ENCODE results near the gene GPRC5A. TPM values are rescaled to one million over a fixed set of nuclear protein-coding genes. Genes with fewer than 3 reads are reported as not detected.

GPRC5A gene
- total RNA-seq, 1 donor = 4.7 TPM

- peaks cover 41% of the 10 kb centered on the region for H3K4me1 ChIP-seq (ENCODE audit: insufficient read depth, low read length)
- peak overlapping the region; percentile 90 for H3K27ac ChIP-seq (ENCODE audit: low read depth, low read length)
Observed at GRCh38 chr12:12898911-12899511, 7.6 kb downstream of the GPRC5A start.

GRCh38 chr12:12899530-12900380 is 8.4 kb downstream of the GPRC5A start:
- DNase-seq (ENCODE audit: insufficient read length, low spot score, missing footprints) = peak; percentile 87
- peak overlapping the region; percentile 17 for H3K4me3 ChIP-seq (ENCODE audit: insufficient read depth, low read length)
- H3K27me3 ChIP-seq (ENCODE audit: insufficient read depth, low read length) = no peaks in the 10 kb centered on the region
- H3K79me2 ChIP-seq (ENCODE audit: insufficient read depth, low read length) = peaks cover 8% of the 10 kb centered on the region
- no peaks in the 10 kb centered on the region for H3K9me3 ChIP-seq (ENCODE audit: low read depth, low read length)
- no peak for TF ChIP-seq CTCF (IDR thresholded peaks at IDR 0.05; ENCODE audit: extremely low read depth, low read depth, low read length)
- H4K20me1 ChIP-seq (ENCODE audit: insufficient read depth, low read length) = no peaks in the 10 kb centered on the region
- peaks cover 41% of the 10 kb centered on the region for H3K4me1 ChIP-seq (ENCODE audit: insufficient read depth, low read length)
- H3K4me2 ChIP-seq (ENCODE audit: insufficient read depth, low read length) = peak overlapping the region; percentile 65
- H3K36me3 ChIP-seq (ENCODE audit: insufficient read depth, low read length) = no peaks in the 10 kb centered on the region
- H2AFZ ChIP-seq (ENCODE audit: low read length) = no peak overlapping the region
- peak overlapping the region; percentile 90 for H3K27ac ChIP-seq (ENCODE audit: low read depth, low read length)

More at GRCh38 chr12:12898911-12899511, 7.6 kb downstream of the GPRC5A start:
- no peaks in the 10 kb centered on the region for H3K9me3 ChIP-seq (ENCODE audit: low read depth, low read length)
- H2AFZ ChIP-seq (ENCODE audit: low read length) = no peak overlapping the region
- no peaks in the 10 kb centered on the region for H3K36me3 ChIP-seq (ENCODE audit: insufficient read depth, low read length)
- no peaks in the 10 kb centered on the region for H3K27me3 ChIP-seq (ENCODE audit: insufficient read depth, low read length)
- no peak for TF ChIP-seq CTCF (IDR thresholded peaks at IDR 0.05; ENCODE audit: extremely low read depth, low read depth, low read length)
- DNase-seq (ENCODE audit: insufficient read length, low spot score, missing footprints) = no peak
- peak overlapping the region; percentile 65 for H3K4me2 ChIP-seq (ENCODE audit: insufficient read depth, low read length)
- peaks cover 8% of the 10 kb centered on the region for H3K79me2 ChIP-seq (ENCODE audit: insufficient read depth, low read length)
- H3K4me3 ChIP-seq (ENCODE audit: insufficient read depth, low read length) = no peak overlapping the region
- no peaks in the 10 kb centered on the region for H4K20me1 ChIP-seq (ENCODE audit: insufficient read depth, low read length)

GRCh38 chr12:12900786-12901157 is 9.4 kb downstream of the GPRC5A start:
- Histone ChIP-seq H4K20me1 (ENCODE audit: insufficient read depth, low read length) (no peaks in the 10 kb centered on the region), H3K4me2 (ENCODE audit: insufficient read depth, low read length) (peak overlapping the region; percentile 80), H2AFZ (ENCODE audit: low read length) (no peak overlapping the region), H3K79me2 (ENCODE audit: insufficient read depth, low read length) (peaks cover 8% of the 10 kb centered on the region), H3K27me3 (ENCODE audit: insufficient read depth, low read length) (no peaks in the 10 kb centered on the region), H3K36me3 (ENCODE audit: insufficient read depth, low read length) (no peaks in the 10 kb centered on the region), H3K27ac (ENCODE audit: low read depth, low read length) (peak overlapping the region; percentile 90), H3K4me3 (ENCODE audit: insufficient read depth, low read length) (no peak overlapping the region), H3K9me3 (ENCODE audit: low read depth, low read length) (no peaks in the 10 kb centered on the region), H3K4me1 (ENCODE audit: insufficient read depth, low read length) (peaks cover 41% of the 10 kb centered on the region)
- TF ChIP-seq CTCF (IDR thresholded peaks at IDR 0.05; ENCODE audit: extremely low read depth, low read depth, low read length) = no peak
- DNase-seq (ENCODE audit: insufficient read length, low spot score, missing footprints) = no peak

GRCh38 chr12:12901158-12901791 is 9.9 kb downstream of the GPRC5A start:
- H4K20me1 ChIP-seq (ENCODE audit: insufficient read depth, low read length) = no peaks in the 10 kb centered on the region
- peak overlapping the region; percentile 90 for H3K27ac ChIP-seq (ENCODE audit: low read depth, low read length)
- H3K27me3 ChIP-seq (ENCODE audit: insufficient read depth, low read length) = no peaks in the 10 kb centered on the region
- no peaks in the 10 kb centered on the region for H3K36me3 ChIP-seq (ENCODE audit: insufficient read depth, low read length)
- H3K79me2 ChIP-seq (ENCODE audit: insufficient read depth, low read length) = peaks cover 8% of the 10 kb centered on the region
- H3K9me3 ChIP-seq (ENCODE audit: low read depth, low read length) = no peaks in the 10 kb centered on the region
- peak; percentile 86 for DNase-seq (ENCODE audit: insufficient read length, low spot score, missing footprints)
- no peak for TF ChIP-seq CTCF (IDR thresholded peaks at IDR 0.05; ENCODE audit: extremely low read depth, low read depth, low read length)
- H3K4me2 ChIP-seq (ENCODE audit: insufficient read depth, low read length) = peak overlapping the region; percentile 80
- peak overlapping the region; percentile 43 for H3K4me3 ChIP-seq (ENCODE audit: insufficient read depth, low read length)
- H3K4me1 ChIP-seq (ENCODE audit: insufficient read depth, low read length) = peaks cover 41% of the 10 kb centered on the region
- H2AFZ ChIP-seq (ENCODE audit: low read length) = no peak overlapping the region
